WTC11 (cell line): ENCODE results near the gene RASL12.
"Not testable (repeated sequence)": the region's sequence is repeated elsewhere in the genome, so short reads cannot be mapped to it uniquely, and the experiment has no call there.

Experiments used
- CBFB ChIP-seq: sonication (generic); formaldehyde crosslinking; IDR thresholded peaks from 2 replicates; pipeline ENCODE4 v1.8.1; 2022; ENCODE audit warnings: mild to moderate bottlenecking, low read depth, missing genetic modification reagents
- CREM ChIP-seq: sonication (generic); formaldehyde crosslinking; IDR thresholded peaks from 2 replicates; pipeline ENCODE4 v1.8.1; 2022; ENCODE audit warnings: mild to moderate bottlenecking, missing genetic modification reagents, moderate library complexity
- CTCF ChIP-seq: fragments of 200-600 bp; IDR thresholded peaks from 2 replicates; pipeline ENCODE4 v1.8.0; 2022; ENCODE audit warnings: antibody characterized with exemption
- ELF4 ChIP-seq: sonication (generic); formaldehyde crosslinking; IDR thresholded peaks from 2 replicates; pipeline ENCODE4 v1.8.1; 2022; ENCODE audit warnings: low read depth, mild to moderate bottlenecking, moderate library complexity, missing genetic modification reagents
- EMX1 ChIP-seq: fragments of 250-450 bp; sonication (Bioruptor Pico); IDR thresholded peaks from 2 replicates; pipeline ENCODE4 v1.8.0; 2021; ENCODE audit warnings: mild to moderate bottlenecking
- HMGXB4 ChIP-seq: sonication (generic); formaldehyde crosslinking; IDR thresholded peaks from 2 replicates; pipeline ENCODE4 v1.8.1; 2023; ENCODE audit warnings: mild to moderate bottlenecking, moderate library complexity, missing genetic modification reagents
- JUN ChIP-seq: sonication (generic); formaldehyde crosslinking; IDR thresholded peaks from 2 replicates; pipeline ENCODE4 v1.8.0; 2023; ENCODE audit warnings: mild to moderate bottlenecking, missing genetic modification reagents
- MAX ChIP-seq: sonication (generic); formaldehyde crosslinking; IDR thresholded peaks from 2 replicates; pipeline ENCODE4 v1.8.0; 2022; ENCODE audit warnings: mild to moderate bottlenecking, missing genetic modification reagents
- OVOL2 ChIP-seq: fragments of 250-450 bp; sonication (Bioruptor Pico); IDR thresholded peaks from 2 replicates; pipeline ENCODE4 v1.9.0; 2021; ENCODE audit warnings: mild to moderate bottlenecking, borderline replicate concordance
- SP1 ChIP-seq: sonication (generic); formaldehyde crosslinking; conservative IDR thresholded peaks from 2 replicates; pipeline ENCODE4 v1.8.1; 2022; ENCODE audit warnings: missing genetic modification reagents
- ZBTB21 ChIP-seq: sonication (generic); formaldehyde crosslinking; IDR thresholded peaks from 2 replicates; pipeline ENCODE4 v1.8.1; 2023; ENCODE audit warnings: mild to moderate bottlenecking, missing genetic modification reagents, borderline replicate concordance
- ZNF263 ChIP-seq: sonication (generic); formaldehyde crosslinking; IDR thresholded peaks from 2 replicates; pipeline ENCODE4 v1.8.1; 2022; ENCODE audit warnings: low read depth, mild to moderate bottlenecking, moderate library complexity, missing genetic modification reagents
- ZNF317 ChIP-seq: sonication (generic); formaldehyde crosslinking; IDR thresholded peaks from 2 replicates; pipeline ENCODE4 v1.8.1; 2023; ENCODE audit warnings: low read depth, mild to moderate bottlenecking, moderate library complexity, missing genetic modification reagents, borderline replicate concordance
- ZNF532 ChIP-seq: fragments of 250-450 bp; sonication (Bioruptor Pico); IDR thresholded peaks from 2 replicates; pipeline ENCODE4 v1.9.0; 2021; ENCODE audit warnings: mild to moderate bottlenecking, borderline replicate concordance

GRCh38 chr15:65044218-65044617, 23.6 kb downstream of the RASL12 start:
- TF ChIP-seq ZNF532 (CRISPR knock-in tag); CTCF; SP1 (CRISPR knock-in tag); CREM (CRISPR knock-in tag); CBFB; OVOL2 (CRISPR knock-in tag); ZNF317 (CRISPR knock-in tag); HMGXB4; JUN (CRISPR knock-in tag); ZNF263 (CRISPR knock-in tag); ZBTB21; MAX; EMX1 (CRISPR knock-in tag); ELF4 (CRISPR knock-in tag): not testable (repeated sequence)
